ELF-1 (cell line): Measurements from ENCODE around the gene ART5.
A peak's percentile ranks its signal among the peaks of the same experiment; 100 is the strongest.

Experiments
- DNase-seq: peaks from one replicate; pipeline ENCODE4 v3.0.0-alpha.2; 2016; ENCODE audit warnings: low read depth, low spot score

ART5 gene

GRCh38 chr11:3641701-3642070 is at the start of gene ART5:
ART5 (minus strand) TSS chr11:3641992; CDS start chr11:3641862, 130 bp downstream.
- no peak for DNase-seq

- DNase-seq, result no peak
These were observed 45.0 kb upstream of the ART5 start for GRCh38 chr11:3686751-3687150.

- DNase-seq, result no peak
These were observed 44.1 kb upstream of the ART5 start for GRCh38 chr11:3685923-3686322.

GRCh38 chr11:3684819-3685172 is 43.0 kb upstream of the ART5 start:
- no peak for DNase-seq

GRCh38 chr11:3684129-3684818 is 42.5 kb upstream of the ART5 start:
- DNase-seq, result no peak

- DNase-seq, result no peak
These were observed 41.2 kb upstream of the ART5 start for GRCh38 chr11:3683039-3683438.

GRCh38 chr11:3679077-3679476 is 37.3 kb upstream of the ART5 start:
- DNase-seq, result no peak

GRCh38 chr11:3675971-3676370 is 34.2 kb upstream of the ART5 start:
- no peak for DNase-seq

- DNase-seq, result peak; percentile 18
These were observed 32.4 kb upstream of the ART5 start for GRCh38 chr11:3674189-3674588.

- DNase-seq, result no peak
These were observed 29.8 kb upstream of the ART5 start, which contains the start of gene CHRNA10 for GRCh38 chr11:3671334-3672254. CHRNA10 (minus strand) TSS chr11:3671384; CDS start chr11:3671312, 72 bp downstream.

GRCh38 chr11:3669742-3670183 is 28.0 kb upstream of the ART5 start:
- DNase-seq, result no peak

GRCh38 chr11:3669128-3669527 is 27.3 kb upstream of the ART5 start:
- no peak for DNase-seq

- DNase-seq, result no peak
These were observed 25.6 kb upstream of the ART5 start for GRCh38 chr11:3667149-3668035.

- DNase-seq, result no peak
These were observed 24.3 kb upstream of the ART5 start for GRCh38 chr11:3666023-3666530.

- no peak for DNase-seq
These were observed 23.7 kb upstream of the ART5 start for GRCh38 chr11:3665336-3666022.

GRCh38 chr11:3664032-3664630 is 22.3 kb upstream of the ART5 start:
- no peak for DNase-seq

- no peak for DNase-seq
These were observed 21.1 kb upstream of the ART5 start for GRCh38 chr11:3662856-3663255.

GRCh38 chr11:3660960-3661359 is 19.2 kb upstream of the ART5 start:
- no peak for DNase-seq

- DNase-seq, result no peak
These were observed 18.1 kb upstream of the ART5 start for GRCh38 chr11:3659595-3660515.

- DNase-seq, result no peak
These were observed 16.5 kb upstream of the ART5 start for GRCh38 chr11:3658252-3658651.
